Astrocyte (in vitro differentiated cells and primary cell): ENCODE measurements around the gene ANTXR1. TPM values are rescaled to one million over a fixed set of nuclear protein-coding genes. Genes with fewer than 3 reads are reported as not detected.

Source experiments
- DNase-seq: peaks from one replicate; pipeline ENCODE4 v3.0.0-alpha.2; 2010; ENCODE audit warnings: low read depth
- FAIRE-seq: peaks from 2 replicates; lab custom pipeline; 2011; peaks lifted over from hg19 to GRCh38; lab: Jason Lieb, UNC
- H2AFZ ChIP-seq: 2 replicates; pipeline ENCODE4 v1.6.0; 2012; ENCODE audit warnings: low read depth, low read length, inconsistent platforms
- H3K27ac ChIP-seq: 2 replicates; pipeline ENCODE4 v1.5.1; 2011; ENCODE audit warnings: low read depth, low read length, inconsistent platforms
- H3K27me3 ChIP-seq: 2 replicates; pipeline ENCODE4 v1.6.0; 2011; ENCODE audit warnings: low read length, inconsistent platforms; ENCODE audit not compliant: insufficient read depth
- H3K36me3 ChIP-seq: 2 replicates; pipeline ENCODE4 v1.5.1; 2011; ENCODE audit warnings: low read length, inconsistent platforms; ENCODE audit not compliant: insufficient read depth
- H3K4me1 ChIP-seq: 2 replicates; pipeline ENCODE4 v1.5.1; 2011; ENCODE audit warnings: low read length, inconsistent platforms; ENCODE audit not compliant: insufficient read depth
- H3K4me2 ChIP-seq: 2 replicates; pipeline ENCODE4 v1.6.0; 2012; ENCODE audit warnings: low read length, inconsistent platforms
- H3K4me3 ChIP-seq: 2 replicates; pipeline ENCODE4 v1.5.1; 2011; ENCODE audit warnings: low read depth, mild to moderate bottlenecking, low read length, inconsistent platforms; ENCODE audit not compliant: insufficient read depth
- H3K79me2 ChIP-seq: 2 replicates; pipeline ENCODE4 v1.6.0; 2012; ENCODE audit warnings: mild to moderate bottlenecking, low read length, inconsistent platforms; ENCODE audit not compliant: insufficient read depth
- H3K9ac ChIP-seq: 2 replicates; pipeline ENCODE4 v1.6.0; 2012; ENCODE audit warnings: mild to moderate bottlenecking, low read length, inconsistent platforms
- H3K9me3 ChIP-seq: 2 replicates; pipeline ENCODE4 v1.5.1; 2012; ENCODE audit warnings: low read depth, mild to moderate bottlenecking, low read length, inconsistent platforms; ENCODE audit not compliant: insufficient read depth
- H4K20me1 ChIP-seq: 2 replicates; pipeline ENCODE4 v1.6.0; 2012; ENCODE audit warnings: low read length, inconsistent platforms; ENCODE audit not compliant: insufficient read depth
- H3K27ac Mint-ChIP-seq: one replicate; pipeline ENCODE4 v1.8.0; 2021; ENCODE audit warnings: mild to moderate bottlenecking, mixed read lengths; ENCODE audit not compliant: unreplicated experiment
- H3K27me3 Mint-ChIP-seq: one replicate; pipeline ENCODE4 v1.8.0; 2021; ENCODE audit warnings: low read depth, mixed read lengths; ENCODE audit not compliant: unreplicated experiment
- H3K36me3 Mint-ChIP-seq: one replicate; pipeline ENCODE4 v1.8.0; 2021; ENCODE audit warnings: low read depth, mixed read lengths; ENCODE audit not compliant: unreplicated experiment
- H3K4me1 Mint-ChIP-seq: one replicate; pipeline ENCODE4 v1.8.0; 2021; ENCODE audit warnings: low read depth, mixed read lengths; ENCODE audit not compliant: unreplicated experiment
- H3K4me3 Mint-ChIP-seq: one replicate; pipeline ENCODE4 v1.8.0; 2021; ENCODE audit warnings: mild to moderate bottlenecking, moderate library complexity, mixed read lengths; ENCODE audit not compliant: unreplicated experiment
- H3K9me3 Mint-ChIP-seq: one replicate; pipeline ENCODE4 v1.8.0; 2021; ENCODE audit warnings: mild to moderate bottlenecking, mixed read lengths; ENCODE audit not compliant: unreplicated experiment
- CTCF ChIP-seq: IDR thresholded peaks from 2 replicates; pipeline ENCODE4 v1.5.1; 2011; ENCODE audit warnings: low read depth, mild to moderate bottlenecking, inconsistent platforms, low read length, moderate library complexity; ENCODE audit not compliant: insufficient read depth
- EZH2 ChIP-seq: IDR thresholded peaks from 2 replicates; pipeline ENCODE4 v1.6.1; 2012; ENCODE audit warnings: mild to moderate bottlenecking, low read length, inconsistent platforms; ENCODE audit not compliant: insufficient read depth
- total RNA-seq: library from RNA; stranded (reverse); gene quantifications from 2 replicates; pipeline ENCODE4 v1.2.1, GENCODE V29; 2021

The ANTXR1 gene
- total RNA-seq, 1 donor from 2014 or later: 67.8 TPM

GRCh38 chr2:69131452-69131851, 118.5 kb downstream of the ANTXR1 start:
- no peak overlapping the region for H3K4me3 ChIP-seq
- Mint-ChIP-seq H3K9me3 (no peaks in the 10 kb centered on the region), H3K36me3 (peaks cover 5% of the 10 kb centered on the region), H3K4me1 (peaks cover 11% of the 10 kb centered on the region), H3K27ac (no peak overlapping the region), H3K4me3 (no peak overlapping the region), H3K27me3 (no peaks in the 10 kb centered on the region)
- H3K4me2 ChIP-seq: no peak overlapping the region
- no peak overlapping the region for H2AFZ ChIP-seq
- H3K9ac ChIP-seq: no peak overlapping the region
- H3K27me3 ChIP-seq: no peaks in the 10 kb centered on the region
- no peaks in the 10 kb centered on the region for H3K9me3 ChIP-seq
- H3K36me3 ChIP-seq: peaks cover 10% of the 10 kb centered on the region
- DNase-seq (no peak), FAIRE-seq (no peak)
- H4K20me1 ChIP-seq: no peaks in the 10 kb centered on the region
- H3K79me2 ChIP-seq: no peaks in the 10 kb centered on the region
- TF ChIP-seq CTCF (no peak), EZH2 (no peak)
- H3K27ac ChIP-seq: no peak overlapping the region
- H3K4me1 ChIP-seq: peaks cover 6% of the 10 kb centered on the region

- no peak overlapping the region for H3K27ac Mint-ChIP-seq
- H3K9me3 Mint-ChIP-seq: no peaks in the 10 kb centered on the region
- peaks cover 4% of the 10 kb centered on the region for H3K36me3 ChIP-seq
- H3K4me3 Mint-ChIP-seq: no peak overlapping the region
- no peak overlapping the region for H3K4me2 ChIP-seq
- H3K9me3 ChIP-seq: no peaks in the 10 kb centered on the region
- no peak for TF ChIP-seq EZH2
- no peak for TF ChIP-seq CTCF
- H3K27me3 Mint-ChIP-seq: no peaks in the 10 kb centered on the region
- no peak overlapping the region for H3K9ac ChIP-seq
- H2AFZ ChIP-seq: no peak overlapping the region
- no peak for FAIRE-seq
- no peak overlapping the region for H3K27ac ChIP-seq
- H3K36me3 Mint-ChIP-seq: peaks cover 5% of the 10 kb centered on the region
- H3K4me1 Mint-ChIP-seq: peaks cover 14% of the 10 kb centered on the region
- no peak for DNase-seq
- peaks cover 6% of the 10 kb centered on the region for H3K4me1 ChIP-seq
- no peaks in the 10 kb centered on the region for H3K27me3 ChIP-seq
- no peaks in the 10 kb centered on the region for H4K20me1 ChIP-seq
- H3K79me2 ChIP-seq: no peaks in the 10 kb centered on the region
- H3K4me3 ChIP-seq: no peak overlapping the region
Measured at GRCh38 chr2:69131983-69132675, 119.2 kb downstream of the ANTXR1 start.

GRCh38 chr2:69132960-69133590, 120.1 kb downstream of the ANTXR1 start:
- no peak for FAIRE-seq
- DNase-seq: no peak
- no peak overlapping the region for H3K27ac Mint-ChIP-seq

More at GRCh38 chr2:69132960-69133590, 120.1 kb downstream of the ANTXR1 start:
- peaks cover 16% of the 10 kb centered on the region for H3K4me1 Mint-ChIP-seq
- TF ChIP-seq EZH2: no peak
- TF ChIP-seq CTCF: no peak
- Histone ChIP-seq H3K27me3 (no peaks in the 10 kb centered on the region), H2AFZ (no peak overlapping the region), H4K20me1 (no peaks in the 10 kb centered on the region), H3K4me1 (peaks cover 8% of the 10 kb centered on the region), H3K9me3 (no peaks in the 10 kb centered on the region), H3K4me2 (no peak overlapping the region), H3K36me3 (peaks cover 4% of the 10 kb centered on the region), H3K79me2 (no peaks in the 10 kb centered on the region), H3K27ac (peak overlapping the region; percentile 29), H3K4me3 (no peak overlapping the region), H3K9ac (no peak overlapping the region)
- peaks cover 5% of the 10 kb centered on the region for H3K36me3 Mint-ChIP-seq
- H3K27me3 Mint-ChIP-seq: no peaks in the 10 kb centered on the region
- H3K9me3 Mint-ChIP-seq: no peaks in the 10 kb centered on the region
- no peak overlapping the region for H3K4me3 Mint-ChIP-seq
